Measurements from ENCODE around the gene RAB9A. TPM values are rescaled to one million over a fixed set of nuclear protein-coding genes. Genes with fewer than 3 reads are reported as not detected.
"Not testable (repeated sequence)": the region's sequence is repeated elsewhere in the genome, so short reads cannot be mapped to it uniquely, and the experiment has no call there.

RAB9A gene
- total RNA-seq, 1 experiment from 2014 or later, result 33.4 TPM

- not testable (repeated sequence) for DNase-seq (ENCODE audit: low read depth)
These were observed 19.2 kb upstream of the RAB9A start for GRCh38 chrX:13669755-13670154.

- DNase-seq (ENCODE audit: low read depth), result no peak
These were observed 18.7 kb upstream of the RAB9A start for GRCh38 chrX:13670197-13670596.

GRCh38 chrX:13673016-13673415 is 15.9 kb upstream of the RAB9A start:
- no peak for DNase-seq (ENCODE audit: low read depth)

- DNase-seq (ENCODE audit: low read depth), result no peak
These were observed 12.0 kb upstream of the RAB9A start for GRCh38 chrX:13676885-13677284.

- not testable (repeated sequence) for DNase-seq (ENCODE audit: low read depth)
These were observed 9.2 kb upstream of the RAB9A start for GRCh38 chrX:13679700-13680099.

GRCh38 chrX:13681595-13681994 is 7.3 kb upstream of the RAB9A start:
- DNase-seq (ENCODE audit: low read depth), result no peak

- peak; percentile 59 for DNase-seq (ENCODE audit: low read depth)
These were observed 4.6 kb upstream of the RAB9A start for GRCh38 chrX:13684361-13684760.

- peak; percentile 20 for DNase-seq (ENCODE audit: low read depth)
These were observed 3.7 kb upstream of the RAB9A start for GRCh38 chrX:13685126-13685763.

GRCh38 chrX:13687203-13687602 is 1.7 kb upstream of the RAB9A start:
- no peak for DNase-seq (ENCODE audit: low read depth)

GRCh38 chrX:13688384-13688957 is 457 bp upstream of the RAB9A start:
- DNase-seq (ENCODE audit: low read depth), result no peak

- peak; percentile 25 for DNase-seq (ENCODE audit: low read depth)
These were observed 848 bp downstream of the RAB9A start for GRCh38 chrX:13689741-13690211.

GRCh38 chrX:13690836-13691235 is 1.9 kb downstream of the RAB9A start:
- no peak for DNase-seq (ENCODE audit: low read depth)

GRCh38 chrX:13691841-13692371 is 3.0 kb downstream of the RAB9A start:
- peak; percentile 14 for DNase-seq (ENCODE audit: low read depth)

- DNase-seq (ENCODE audit: low read depth), result no peak
These were observed 3.9 kb downstream of the RAB9A start for GRCh38 chrX:13692771-13693231.

- no peak for DNase-seq (ENCODE audit: low read depth)
These were observed 4.5 kb downstream of the RAB9A start for GRCh38 chrX:13693341-13693961.

GRCh38 chrX:13694359-13694758 is 5.4 kb downstream of the RAB9A start:
- DNase-seq (ENCODE audit: low read depth), result no peak

- no peak for DNase-seq (ENCODE audit: low read depth)
These were observed 6.1 kb downstream of the RAB9A start for GRCh38 chrX:13694983-13695382.

- no peak for DNase-seq (ENCODE audit: low read depth)
These were observed 6.7 kb downstream of the RAB9A start for GRCh38 chrX:13695601-13696115.

GRCh38 chrX:13697455-13697854 is 8.5 kb downstream of the RAB9A start:
- DNase-seq (ENCODE audit: low read depth), result no peak

GRCh38 chrX:13697976-13698375 is 9.0 kb downstream of the RAB9A start:
- DNase-seq (ENCODE audit: low read depth), result no peak

GRCh38 chrX:13698432-13698831 is 9.5 kb downstream of the RAB9A start:
- no peak for DNase-seq (ENCODE audit: low read depth)

GRCh38 chrX:13699183-13699826 is 10.4 kb downstream of the RAB9A start:
- DNase-seq (ENCODE audit: low read depth), result peak; percentile 16

All from RPMI7951 (cell line).